Stomach (tissue), 9 donors: ENCODE measurements around the gene ZGLP1. TPM values are rescaled to one million over a fixed set of nuclear protein-coding genes. Genes with fewer than 3 reads are reported as not detected.
"Not testable (repeated sequence)": the region's sequence is repeated elsewhere in the genome, so short reads cannot be mapped to it uniquely, and the experiment has no call there.

Experiments
- DNase-seq, 2 donors: peaks; one replicate each; pipeline versions ENCODE4 v3.0.0 to v3.0.0-alpha.2; 2013 to 2019
- H3K27ac ChIP-seq, 5 donors: fragments of 200-600 bp in 4 of 5; sonication (generic) in 4 of 5; one replicate each; pipeline ENCODE4 v1.5.1; 2013 to 2019; ENCODE audit warnings: mild to moderate bottlenecking in 1 of 5, moderate library complexity in 1 of 5
- H3K27me3 ChIP-seq, 3 donors: fragments of 200-600 bp; sonication (generic); one replicate each; pipeline ENCODE4 v1.5.1; 2017 to 2019; ENCODE audit warnings: mixed run types in 1 of 3
- H3K36me3 ChIP-seq, 4 donors: fragments of 200-600 bp; sonication (generic); 1 replicate in 3 of 4; 2 replicates in 1 of 4; pipeline ENCODE4 v1.5.1; 2016 to 2019
- H3K4me1 ChIP-seq, 4 donors: fragments of 200-600 bp; sonication (generic); one replicate each; pipeline ENCODE4 v1.5.1; 2016 to 2019
- H3K4me3 ChIP-seq, 4 donors: fragments of 200-600 bp; sonication (generic) in 3 of 4; one replicate each; pipeline ENCODE4 v1.5.1; 2016 to 2019; ENCODE audit warnings: mild to moderate bottlenecking in 1 of 4
- H3K9me3 ChIP-seq, 4 donors: fragments of 200-600 bp; sonication (generic); one replicate each; pipeline ENCODE4 v1.5.1; 2016 to 2019
- EP300 ChIP-seq: sonication (generic); formaldehyde crosslinking; IDR thresholded peaks from one replicate; pipeline ENCODE4 v1.6.1; 2017; ENCODE audit warnings: antibody characterized with exemption
- POLR2A ChIP-seq, 4 donors: fragments of 450-650 bp; IDR thresholded peaks; one replicate each; pipeline ENCODE4 v1.6.1; 2016; ENCODE audit warnings: antibody characterized with exemption in 4 of 4, control low read depth in 2 of 4, mild to moderate bottlenecking in 1 of 4, moderate library complexity in 1 of 4
- POLR2AphosphoS5 ChIP-seq, 3 donors: sonication (generic); formaldehyde crosslinking; IDR thresholded peaks; one replicate each; pipeline ENCODE4 v1.6.1; 2016; ENCODE audit warnings: antibody characterized with exemption in 3 of 3
- WGBS, 5 donors: extraction: QIAGEN DNeasy Blood & Tissue Kit in 3 of 5; methylation state at CpG; one replicate each; pipeline versions ENCODE4 v1.1.5 to v1.1.7; 2013 to 2018; 5-methylcytosine and 5-hydroxymethylcytosine counted together
- intact Hi-C: fragments of 100-400 bp; cut with DNase I; formaldehyde crosslinking; loops from one replicate; pipeline ENCODE4 v1.15.1; 2023; ENCODE audit warnings: low total_unique reads
- polyA plus RNA-seq, 3 donors: library from polyadenylated mRNA; stranded (reverse); fragments of 200-250 nt; gene quantifications; one replicate each; pipeline ENCODE4 v1.2.3, GENCODE V29; 2013
- total RNA-seq, 5 donors: library from RNA; depleted of rRNA; stranded (reverse); fragments of >200 nt; gene quantifications; one replicate each; pipeline versions ENCODE4 v1.1.0 to v1.2.3, GENCODE V29; 2014 to 2016
- TF ChIP-seq, protein P1 (sequence below), 7 experiments: fragments of 450-650 bp in 4 of 7; fragments of 200-600 bp in 3 of 7; sonication (generic) in 3 of 7; IDR thresholded peaks; one replicate each; pipeline ENCODE4 v1.5.1; 2016 to 2019; ENCODE audit warnings: antibody characterized with exemption in 7 of 7, control low read depth in 2 of 7, mild to moderate bottlenecking in 1 of 7
- donor health status: healthy with polysubstance abuse.
- donor health status: Bipolar disorder and iron deficiency.
- donor health status: healthy.

ZGLP1 gene
- total and polyA plus RNA-seq, 8 donors, result 2.2 to 8.6 (median 3.7) TPM; not detected in 3

DNA sequence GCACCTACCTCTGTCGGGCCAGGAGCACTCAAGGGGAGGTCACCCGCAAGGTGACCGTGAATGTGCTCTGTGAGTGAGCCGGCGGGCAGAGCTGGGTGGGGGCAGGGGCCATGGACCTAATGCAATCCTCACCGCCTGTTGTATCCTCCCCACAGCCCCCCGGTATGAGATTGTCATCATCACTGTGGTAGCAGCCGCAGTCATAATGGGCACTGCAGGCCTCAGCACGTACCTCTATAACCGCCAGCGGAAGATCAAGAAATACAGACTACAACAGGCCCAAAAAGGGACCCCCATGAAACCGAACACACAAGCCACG lies 24.7 kb downstream of the ZGLP1 start:
- intact Hi-C loops, result no loop called here
- TF ChIP-seq, protein P1, sequence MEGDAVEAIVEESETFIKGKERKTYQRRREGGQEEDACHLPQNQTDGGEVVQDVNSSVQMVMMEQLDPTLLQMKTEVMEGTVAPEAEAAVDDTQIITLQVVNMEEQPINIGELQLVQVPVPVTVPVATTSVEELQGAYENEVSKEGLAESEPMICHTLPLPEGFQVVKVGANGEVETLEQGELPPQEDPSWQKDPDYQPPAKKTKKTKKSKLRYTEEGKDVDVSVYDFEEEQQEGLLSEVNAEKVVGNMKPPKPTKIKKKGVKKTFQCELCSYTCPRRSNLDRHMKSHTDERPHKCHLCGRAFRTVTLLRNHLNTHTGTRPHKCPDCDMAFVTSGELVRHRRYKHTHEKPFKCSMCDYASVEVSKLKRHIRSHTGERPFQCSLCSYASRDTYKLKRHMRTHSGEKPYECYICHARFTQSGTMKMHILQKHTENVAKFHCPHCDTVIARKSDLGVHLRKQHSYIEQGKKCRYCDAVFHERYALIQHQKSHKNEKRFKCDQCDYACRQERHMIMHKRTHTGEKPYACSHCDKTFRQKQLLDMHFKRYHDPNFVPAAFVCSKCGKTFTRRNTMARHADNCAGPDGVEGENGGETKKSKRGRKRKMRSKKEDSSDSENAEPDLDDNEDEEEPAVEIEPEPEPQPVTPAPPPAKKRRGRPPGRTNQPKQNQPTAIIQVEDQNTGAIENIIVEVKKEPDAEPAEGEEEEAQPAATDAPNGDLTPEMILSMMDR (IDR thresholded peaks at IDR 0.05), result no peak
- TF ChIP-seq POLR2A (IDR thresholded peaks at IDR 0.05) (no peak), EP300 (no peak)
- Histone ChIP-seq H3K27me3 (peaks cover 21 to 59% (median 32%) of the 10 kb centered on the region in 3 donors), H3K4me3 (no peak overlapping the region), H3K27ac (no peak overlapping the region), H3K36me3 (peaks cover 11 to 61% (median 43%) of the 10 kb centered on the region in 4 donors), H3K9me3 (no peaks in the 10 kb centered on the region), H3K4me1 (peaks cover 27 to 42% (median 38%) of the 10 kb centered on the region in 4 donors)
- 90 to 98% (median 94%) methylated on average over 13 of the region's 13 CpGs for WGBS, 5 donors
- no peak for DNase-seq

DNA sequence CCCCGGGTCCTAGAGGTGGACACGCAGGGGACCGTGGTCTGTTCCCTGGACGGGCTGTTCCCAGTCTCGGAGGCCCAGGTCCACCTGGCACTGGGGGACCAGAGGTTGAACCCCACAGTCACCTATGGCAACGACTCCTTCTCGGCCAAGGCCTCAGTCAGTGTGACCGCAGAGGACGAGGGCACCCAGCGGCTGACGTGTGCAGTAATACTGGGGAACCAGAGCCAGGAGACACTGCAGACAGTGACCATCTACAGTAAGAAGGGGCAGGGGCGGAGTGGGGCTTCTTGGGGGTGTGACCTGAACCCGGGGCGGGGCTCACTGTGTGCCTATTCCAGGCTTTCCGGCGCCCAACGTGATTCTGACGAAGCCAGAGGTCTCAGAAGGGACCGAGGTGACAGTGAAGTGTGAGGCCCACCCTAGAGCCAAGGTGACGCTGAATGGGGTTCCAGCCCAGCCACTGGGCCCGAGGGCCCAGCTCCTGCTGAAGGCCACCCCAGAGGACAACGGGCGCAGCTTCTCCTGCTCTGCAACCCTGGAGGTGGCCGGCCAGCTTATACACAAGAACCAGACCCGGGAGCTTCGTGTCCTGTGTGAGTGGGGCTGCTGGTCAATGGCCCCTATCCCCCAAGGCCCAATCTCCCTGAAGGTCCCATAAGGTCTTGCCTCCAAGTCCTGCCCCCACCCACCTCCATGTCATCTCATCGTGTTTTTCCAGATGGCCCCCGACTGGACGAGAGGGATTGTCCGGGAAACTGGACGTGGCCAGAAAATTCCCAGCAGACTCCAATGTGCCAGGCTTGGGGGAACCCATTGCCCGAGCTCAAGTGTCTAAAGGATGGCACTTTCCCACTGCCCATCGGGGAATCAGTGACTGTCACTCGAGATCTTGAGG lies 25.3 kb downstream of the ZGLP1 start:
- 91 to 95% (median 93%) methylated on average over 33 to 34 of the region's 34 CpGs for WGBS, 5 donors
- Histone ChIP-seq H3K9me3 (no peaks in the 10 kb centered on the region), H3K4me3 (no peak overlapping the region), H3K4me1 (peaks cover 21 to 41% (median 32%) of the 10 kb centered on the region in 4 donors), H3K36me3 (peaks cover 11 to 67% (median 44%) of the 10 kb centered on the region in 4 donors), H3K27me3 (peaks cover 15 to 53% (median 26%) of the 10 kb centered on the region in 3 donors), H3K27ac (no peak overlapping the region)
- DNase-seq, result no peak
- intact Hi-C loops, result no loop called here
- no peak for TF ChIP-seq POLR2AphosphoS5 (IDR thresholded peaks at IDR 0.05)

DNA sequence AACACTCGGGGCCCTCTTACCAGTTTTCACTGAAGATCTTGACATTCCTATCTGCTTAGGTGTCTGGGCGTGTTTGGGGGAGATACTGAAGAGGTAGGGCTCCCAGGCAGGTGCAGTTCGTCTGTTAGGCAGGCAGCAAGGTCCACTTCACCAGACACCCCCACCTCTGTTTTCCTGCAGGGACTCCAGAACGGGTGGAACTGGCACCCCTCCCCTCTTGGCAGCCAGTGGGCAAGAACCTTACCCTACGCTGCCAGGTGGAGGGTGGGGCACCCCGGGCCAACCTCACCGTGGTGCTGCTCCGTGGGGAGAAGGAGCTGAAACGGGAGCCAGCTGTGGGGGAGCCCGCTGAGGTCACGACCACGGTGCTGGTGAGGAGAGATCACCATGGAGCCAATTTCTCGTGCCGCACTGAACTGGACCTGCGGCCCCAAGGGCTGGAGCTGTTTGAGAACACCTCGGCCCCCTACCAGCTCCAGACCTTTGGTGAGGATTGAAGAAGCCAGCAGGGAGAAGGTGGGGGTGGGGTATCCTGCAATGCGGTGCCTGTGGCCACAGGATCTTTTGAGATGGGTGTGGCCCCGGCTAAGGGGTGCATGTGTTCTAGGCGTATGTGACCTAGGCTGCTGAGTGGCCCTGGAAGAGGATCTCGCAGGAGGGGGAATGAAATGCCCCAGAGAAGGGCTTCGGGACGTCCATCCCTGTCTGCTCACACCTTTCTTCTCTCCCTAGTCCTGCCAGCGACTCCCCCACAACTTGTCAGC lies 26.1 kb downstream of the ZGLP1 start:
- H3K9me3 ChIP-seq, result no peaks in the 10 kb centered on the region
- H3K27me3 ChIP-seq, result peaks cover 7 to 51% (median 18%) of the 10 kb centered on the region in 3 donors
- no peak for DNase-seq
- H3K36me3 ChIP-seq, result peaks cover 11 to 75% (median 47%) of the 10 kb centered on the region in 4 donors
- H3K4me1 ChIP-seq, result peaks cover 13 to 33% (median 24%) of the 10 kb centered on the region in 4 donors
- H3K27ac ChIP-seq, result no peak overlapping the region
- intact Hi-C loops, result no loop called here
- TF ChIP-seq, protein P1 (IDR thresholded peaks at IDR 0.05), result no peak
- TF ChIP-seq POLR2AphosphoS5 (IDR thresholded peaks at IDR 0.05), result no peak
- TF ChIP-seq POLR2A (IDR thresholded peaks at IDR 0.05), result no peak
- no peak for TF ChIP-seq EP300
- H3K4me3 ChIP-seq, result no peak overlapping the region
- WGBS, 5 donors, result 51 to 64% (median 53%) methylated on average over 19 to 23 of the region's 23 CpGs

DNA sequence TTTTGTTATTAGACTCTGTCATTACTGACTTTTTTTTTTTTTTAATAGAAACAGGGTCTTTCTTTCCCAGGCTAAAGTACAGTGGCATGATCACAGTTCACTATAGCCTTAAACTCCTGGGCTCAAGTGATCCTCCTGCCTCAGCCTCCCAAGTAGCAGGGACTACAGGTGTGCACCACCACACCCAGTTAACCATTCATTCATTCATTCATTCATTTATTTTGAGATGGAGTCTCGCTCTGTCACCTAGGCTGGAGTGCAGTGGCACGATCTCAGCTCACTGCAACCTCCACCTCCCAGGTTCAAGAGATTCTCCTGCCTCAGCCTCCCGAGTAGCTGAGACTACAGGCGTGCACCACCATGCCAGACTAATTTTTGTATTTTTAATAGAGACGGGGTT lies 27.6 kb downstream of the ZGLP1 start:
- 90 to 97% (median 94%) methylated on average over 5 of the region's 5 CpGs for WGBS, 5 donors
- Histone ChIP-seq H3K36me3 (peaks cover 18 to 89% (median 57%) of the 10 kb centered on the region in 4 donors), H3K4me1 (peaks cover 3 to 19% (median 10%) of the 10 kb centered on the region in 4 donors), H3K27me3 (peaks cover 0 to 37% (median 3%) of the 10 kb centered on the region in 3 donors)
- H3K9me3 ChIP-seq, H3K27ac ChIP-seq, intact Hi-C loops, DNase-seq, H3K4me3 ChIP-seq: not testable (repeated sequence)

DNA sequence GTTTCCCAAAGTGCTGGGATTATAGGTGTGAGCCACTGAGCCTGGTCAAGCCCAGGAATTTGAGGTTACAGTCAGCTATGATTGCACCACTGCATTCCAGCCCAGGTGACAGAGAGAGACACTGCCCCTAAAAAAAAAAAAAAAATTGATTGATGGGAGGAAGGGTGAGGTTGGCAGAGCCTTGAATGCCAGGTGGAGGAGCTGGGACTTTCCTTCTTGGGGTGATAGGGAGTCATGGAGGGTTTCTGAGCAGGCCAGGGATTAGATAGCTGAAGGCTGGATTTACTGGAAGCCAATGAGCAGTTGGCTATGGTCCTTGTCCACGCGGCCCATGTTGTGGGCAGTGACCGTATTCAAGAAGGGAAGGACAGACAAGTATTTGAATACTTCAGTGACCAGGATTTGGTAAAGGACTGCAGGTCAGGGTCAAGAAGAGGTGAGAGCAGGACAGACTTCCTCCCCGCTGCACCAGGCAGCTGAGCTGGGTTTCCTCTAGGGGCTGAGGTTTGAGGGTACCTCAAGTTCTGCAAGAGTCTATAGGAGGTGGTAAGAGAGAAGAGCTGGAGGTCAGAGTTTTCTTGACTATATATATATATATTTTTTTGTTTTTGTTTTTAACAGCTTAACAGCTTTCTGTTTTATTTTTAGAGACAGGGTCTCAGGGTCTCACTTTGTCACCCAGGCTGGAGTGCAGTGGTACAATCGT lies 29.7 kb downstream of the ZGLP1 start:
- Histone ChIP-seq H3K27me3 (peaks cover 0 to 24% (median 0%) of the 10 kb centered on the region in 3 donors), H3K4me3 (no peak overlapping the region), H3K9me3 (no peaks in the 10 kb centered on the region), H3K27ac (no peak overlapping the region), H3K4me1 (peaks cover 0 to 6% (median under 1%) of the 10 kb centered on the region in 4 donors), H3K36me3 (peaks cover 18 to 98% (median 56%) of the 10 kb centered on the region in 4 donors)
- TF ChIP-seq EP300, result no peak
- TF ChIP-seq, protein P1 (IDR thresholded peaks at IDR 0.05), result no peak
- no peak for TF ChIP-seq POLR2AphosphoS5 (IDR thresholded peaks at IDR 0.05)
- TF ChIP-seq POLR2A (IDR thresholded peaks at IDR 0.05), result no peak
- intact Hi-C loops, result no loop called here
- WGBS, 5 donors, result 75 to 87% (median 81%) methylated on average over 5 of the region's 5 CpGs
- DNase-seq, result no peak
